GM19397 (cell line): ENCODE data around the gene ASTN2.

Experiments used
- ATAC-seq: cut with Tn5 transposase; IDR thresholded peaks from one replicate; pipeline ENCODE4 v1.9.1; 2021; ENCODE audit warnings: mild to moderate bottlenecking, moderate library complexity; ENCODE audit not compliant: unreplicated experiment

Gene ASTN2

DNA sequence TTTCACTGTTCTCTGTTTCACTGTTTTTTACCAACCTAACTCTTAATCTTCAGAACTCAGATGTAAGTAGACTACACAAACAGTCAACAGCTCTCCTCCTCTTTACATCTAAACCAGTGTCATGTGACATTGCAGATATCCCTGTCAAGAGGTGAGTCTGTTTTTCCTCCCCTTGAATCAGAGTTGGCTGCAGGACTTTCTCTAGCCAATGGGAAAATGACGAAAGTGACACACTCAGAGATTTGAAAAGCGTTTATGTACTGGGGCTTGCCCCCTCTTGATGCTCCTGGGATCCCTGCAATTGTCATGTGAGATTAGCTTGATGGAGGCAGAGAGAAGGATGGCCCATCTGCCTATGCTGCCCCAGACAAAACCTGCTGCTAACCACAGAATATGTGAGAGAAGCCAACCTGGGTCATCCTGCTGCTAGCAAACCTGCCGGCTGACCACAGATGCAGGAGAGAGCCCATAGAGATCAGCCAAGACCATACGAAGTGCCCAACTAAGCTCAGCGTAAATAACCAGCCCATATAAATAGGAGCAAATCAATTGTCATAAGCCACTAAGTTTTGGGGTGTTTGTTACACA, 111.1 kb downstream of the ASTN2 start:
- ATAC-seq = no peak

- no peak for ATAC-seq
These were observed 112.4 kb downstream of the ASTN2 start for GRCh38 chr9:117302487-117302886.

GRCh38 chr9:117300371-117301110, 114.3 kb downstream of the ASTN2 start:
- ATAC-seq = no peak

GRCh38 chr9:117296453-117296852, 118.4 kb downstream of the ASTN2 start:
- no peak for ATAC-seq

- no peak for ATAC-seq
These were observed 121.4 kb downstream of the ASTN2 start for GRCh38 chr9:117293206-117294114.

DNA sequence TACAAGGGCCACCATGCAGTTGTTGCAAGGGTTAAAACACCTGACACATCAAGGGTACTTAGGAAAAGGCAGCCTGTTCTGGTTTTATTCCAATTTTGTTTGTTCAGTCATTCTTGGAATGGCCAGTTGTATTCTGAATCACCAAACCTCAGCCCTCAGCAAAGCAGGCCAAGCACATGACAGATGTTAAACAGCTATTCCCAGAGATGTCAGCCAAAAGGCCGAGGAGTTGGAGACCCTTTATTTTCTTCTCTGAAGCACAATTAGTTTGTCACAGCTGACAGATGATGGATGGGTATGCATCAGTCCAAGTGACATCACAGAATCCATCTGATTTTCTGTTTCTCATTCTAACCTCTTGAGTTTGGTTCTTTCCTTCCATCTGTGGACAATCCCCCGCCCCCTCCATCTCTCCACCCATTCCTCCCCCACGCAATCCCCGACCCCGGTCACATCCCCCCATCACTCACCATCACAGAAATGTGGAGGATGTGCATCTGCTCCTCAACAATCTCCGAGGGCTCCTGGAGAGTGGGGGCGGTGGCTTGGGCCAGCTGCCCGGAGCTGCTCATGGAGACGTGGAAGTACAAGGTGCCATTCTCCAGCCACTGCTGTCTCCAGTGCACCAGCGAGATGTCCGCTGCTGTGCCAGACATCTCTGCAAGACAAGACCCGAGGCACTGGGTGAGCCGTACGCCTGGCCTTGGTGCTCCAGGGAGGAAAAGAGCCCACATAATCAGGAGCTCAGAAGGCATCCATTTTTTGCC, 123.8 kb downstream of the ASTN2 start:
- no peak for ATAC-seq

DNA sequence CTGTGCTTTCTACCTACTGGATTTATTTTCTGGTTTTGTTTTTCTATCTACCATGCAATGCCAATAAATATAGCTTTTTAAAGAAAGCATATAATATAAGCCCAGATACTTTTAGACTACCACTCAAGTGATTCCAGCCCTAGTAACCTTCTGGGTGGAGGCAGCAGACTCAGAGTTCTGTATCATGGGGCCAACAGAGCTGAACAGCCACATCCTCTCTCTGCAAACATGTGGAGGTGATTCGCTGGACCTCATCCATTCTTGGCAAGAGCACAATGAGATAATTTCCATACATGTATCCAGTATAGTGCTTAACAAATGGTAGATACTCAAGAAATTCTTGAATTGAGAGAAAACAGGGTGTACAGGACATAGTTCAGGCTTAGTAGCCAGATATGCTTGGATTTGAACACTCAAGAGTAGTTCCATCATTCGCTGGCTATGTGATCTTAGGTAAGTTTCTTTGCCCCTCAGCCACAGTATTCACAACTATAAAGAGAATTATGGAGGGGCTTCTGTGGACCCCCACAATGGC, 124.5 kb downstream of the ASTN2 start:
- no peak for ATAC-seq

DNA sequence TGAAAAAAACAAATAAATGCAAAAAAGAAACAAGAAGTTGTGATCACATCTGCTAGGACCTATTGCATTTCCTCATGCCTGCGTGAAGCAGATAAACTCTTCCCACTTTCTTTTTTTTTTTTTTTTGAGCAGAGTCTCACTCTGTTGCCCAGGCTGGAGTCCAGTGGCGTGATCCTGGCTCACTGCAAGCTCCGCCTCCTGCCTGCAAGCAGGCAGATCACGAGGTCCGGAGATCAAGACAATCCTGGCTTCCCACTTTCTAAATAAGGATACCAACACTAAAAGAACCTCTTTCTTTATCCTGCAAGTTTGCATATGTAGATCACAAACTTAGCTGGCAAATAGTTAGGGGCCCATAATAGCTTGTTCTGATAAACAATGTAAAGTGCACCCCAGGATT, 128.6 kb downstream of the ASTN2 start:
- ATAC-seq = no peak

GRCh38 chr9:117284414-117284813, 130.4 kb downstream of the ASTN2 start:
- ATAC-seq = no peak

- ATAC-seq = no peak
These were observed 132.3 kb downstream of the ASTN2 start for GRCh38 chr9:117282541-117282940.

- ATAC-seq = no peak
These were observed 136.3 kb downstream of the ASTN2 start for GRCh38 chr9:117278471-117279035.

- no peak for ATAC-seq
These were observed 136.8 kb downstream of the ASTN2 start for GRCh38 chr9:117278020-117278419.

DNA sequence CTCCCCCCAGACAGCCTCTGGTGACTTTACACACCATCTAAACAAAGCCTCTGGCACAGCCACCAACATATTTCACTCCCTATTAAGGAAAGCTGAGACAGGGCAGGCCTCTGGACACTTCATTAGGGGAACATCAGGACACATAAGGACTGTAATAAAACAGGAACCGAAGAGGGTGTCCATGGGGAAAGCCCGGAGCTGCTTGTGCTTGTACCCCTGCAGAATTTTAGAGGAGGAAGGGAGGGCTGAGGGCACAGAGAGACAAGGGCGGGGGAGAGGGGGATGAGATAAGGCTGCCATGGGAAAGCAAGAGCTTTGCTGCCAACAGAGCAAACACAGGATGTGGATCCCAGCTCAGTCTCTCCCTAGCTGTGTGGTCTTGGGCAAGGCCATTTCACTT, 138.4 kb downstream of the ASTN2 start:
- ATAC-seq = no peak

DNA sequence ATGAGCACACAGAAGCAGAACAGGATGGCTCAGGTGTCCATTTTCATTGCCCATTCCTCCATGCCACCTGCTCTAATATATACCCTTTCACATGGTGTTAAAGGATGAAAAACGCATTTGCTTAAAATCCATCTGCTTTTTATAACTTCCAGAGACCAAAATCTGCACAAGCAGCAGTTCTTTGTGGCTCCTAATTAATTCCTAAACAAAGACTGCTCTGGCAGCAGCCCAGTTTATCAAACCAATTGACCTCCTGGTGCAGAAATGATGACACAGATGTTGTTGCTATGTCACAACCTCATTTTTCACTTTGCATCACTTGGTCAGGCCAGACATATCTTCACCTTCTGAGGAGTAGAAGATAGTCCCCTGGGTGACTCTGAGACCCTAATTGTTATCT, 141.2 kb downstream of the ASTN2 start:
- no peak for ATAC-seq

DNA sequence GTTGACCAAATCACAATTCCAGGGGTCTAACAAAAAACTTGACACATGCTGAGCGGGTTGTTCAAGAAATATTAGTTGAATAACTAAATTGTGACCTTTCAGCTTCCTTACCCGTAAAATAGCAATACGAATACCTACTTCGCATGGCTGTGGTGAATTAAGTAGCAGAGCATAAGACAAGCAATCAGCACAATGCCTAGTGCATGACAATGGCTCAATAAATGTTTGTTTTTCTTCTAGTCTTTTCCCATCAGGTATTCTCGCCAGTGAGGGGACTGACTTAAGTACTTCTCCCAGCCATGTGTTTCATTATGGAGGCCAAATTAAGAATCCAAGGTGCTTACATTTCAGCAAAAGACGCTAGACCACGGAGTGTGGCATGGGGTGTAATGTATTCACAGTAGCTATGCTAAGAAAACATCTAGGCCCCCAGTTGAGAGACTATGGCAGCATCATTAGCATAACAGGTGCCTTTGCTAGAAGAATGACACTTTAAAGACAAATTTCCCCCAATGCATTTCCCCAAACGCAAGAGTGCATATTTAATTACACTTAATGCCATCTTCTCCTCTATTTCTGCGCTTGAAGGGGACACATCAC, 145.9 kb downstream of the ASTN2 start:
- no peak for ATAC-seq

DNA sequence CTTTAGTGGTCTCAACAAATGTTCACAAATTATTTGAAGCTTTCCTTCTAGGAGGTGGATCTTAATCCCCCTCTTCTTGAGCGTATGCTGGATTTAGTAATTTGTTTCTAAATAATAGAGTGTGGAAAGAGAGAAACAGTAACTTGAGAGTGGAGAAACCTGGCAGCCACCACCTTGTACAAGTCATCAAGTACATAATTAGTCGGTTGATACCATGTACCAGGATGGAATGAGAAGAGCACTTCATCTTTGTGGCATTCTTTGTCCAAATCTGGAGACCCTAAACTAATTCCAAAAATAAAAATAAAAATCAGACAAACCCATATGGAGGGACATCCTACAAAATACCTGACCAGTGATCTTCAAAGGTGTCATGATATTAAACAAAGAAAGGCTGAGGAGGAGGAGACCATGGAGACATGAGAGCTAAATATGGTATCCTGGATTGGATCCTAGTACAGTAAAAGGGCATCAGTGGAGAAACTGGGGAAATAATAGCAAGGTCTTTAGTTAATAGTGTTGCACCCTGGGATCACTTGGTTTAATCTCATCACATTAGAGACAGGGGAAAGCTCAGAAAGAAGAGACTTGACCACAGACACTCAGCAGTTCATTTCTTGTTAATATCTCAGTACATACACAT, 147.9 kb downstream of the ASTN2 start:
- ATAC-seq = no peak

- no peak for ATAC-seq
These were observed 149.6 kb downstream of the ASTN2 start for GRCh38 chr9:117265253-117265652.

DNA sequence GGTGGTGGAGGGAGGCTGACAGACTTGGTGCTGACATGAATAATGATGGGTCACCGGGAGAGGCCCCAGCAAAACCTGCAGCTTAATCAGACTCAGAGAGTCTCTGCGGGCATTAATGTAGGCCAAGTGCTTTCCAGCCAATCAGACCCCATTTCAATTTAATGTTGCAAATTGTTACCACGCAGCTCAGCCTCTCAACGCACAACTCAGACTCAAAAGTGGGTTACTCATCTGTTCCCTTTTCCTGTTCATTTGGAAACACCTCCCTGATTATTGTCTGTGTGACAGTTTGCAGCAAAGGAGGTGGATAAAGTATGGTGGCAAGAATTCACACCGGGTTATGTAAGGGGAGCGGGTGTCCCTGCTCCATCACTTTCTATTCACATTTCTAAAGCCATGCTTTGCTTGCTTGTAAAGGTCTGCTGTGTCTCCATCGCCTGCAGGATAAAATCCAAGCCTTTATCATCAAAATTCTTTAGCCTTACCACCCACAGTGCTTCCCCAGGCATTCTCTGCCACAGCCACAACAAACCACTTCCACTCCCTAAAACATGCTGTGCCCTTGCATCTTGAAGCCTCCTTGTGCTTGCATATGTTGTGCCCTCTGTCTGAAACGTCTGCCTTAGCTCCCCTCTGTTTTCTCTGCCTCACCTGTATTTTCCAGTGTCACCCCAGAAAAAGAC, 156.5 kb downstream of the ASTN2 start:
- ATAC-seq = no peak

DNA sequence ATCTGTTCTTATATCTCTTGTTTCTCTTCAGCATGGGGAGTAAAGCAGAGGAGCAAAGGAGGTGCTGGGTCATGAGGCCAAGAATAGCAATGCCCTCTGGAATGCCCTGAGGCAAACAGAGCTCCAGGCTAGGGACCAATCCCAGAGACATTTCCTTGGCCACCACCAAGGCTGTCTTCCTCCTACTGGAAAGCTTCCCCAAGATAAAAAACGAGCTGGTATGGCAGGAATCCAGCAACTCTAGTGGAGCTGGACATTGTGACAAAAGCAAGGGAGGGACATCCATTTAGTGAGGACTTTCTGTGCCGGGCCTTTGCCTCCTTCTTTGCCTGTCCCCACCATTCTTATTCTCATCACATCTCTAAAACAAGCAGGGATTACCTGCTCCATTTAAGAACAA, 161.6 kb downstream of the ASTN2 start:
- no peak for ATAC-seq
